Epithelial cell of esophagus (primary cell): Measurements from ENCODE around the gene HPCAL4.

ENCODE experiments used
- DNase-seq: peaks from one replicate; pipeline ENCODE4 v3.0.0; 2010; ENCODE audit warnings: low read depth
- H3K4me3 ChIP-seq: 2 replicates; pipeline ENCODE4 v1.5.1; 2011; ENCODE audit warnings: mild to moderate bottlenecking, low read length, control low read depth
- TF ChIP-seq, protein P1 (sequence below): IDR thresholded peaks from 2 replicates; pipeline ENCODE4 v1.5.1; 2011; ENCODE audit warnings: low read depth, mild to moderate bottlenecking, low read length, control low read depth, inconsistent platforms; ENCODE audit not compliant: insufficient read depth; ENCODE audit errors: missing control alignments

HPCAL4 gene

DNA sequence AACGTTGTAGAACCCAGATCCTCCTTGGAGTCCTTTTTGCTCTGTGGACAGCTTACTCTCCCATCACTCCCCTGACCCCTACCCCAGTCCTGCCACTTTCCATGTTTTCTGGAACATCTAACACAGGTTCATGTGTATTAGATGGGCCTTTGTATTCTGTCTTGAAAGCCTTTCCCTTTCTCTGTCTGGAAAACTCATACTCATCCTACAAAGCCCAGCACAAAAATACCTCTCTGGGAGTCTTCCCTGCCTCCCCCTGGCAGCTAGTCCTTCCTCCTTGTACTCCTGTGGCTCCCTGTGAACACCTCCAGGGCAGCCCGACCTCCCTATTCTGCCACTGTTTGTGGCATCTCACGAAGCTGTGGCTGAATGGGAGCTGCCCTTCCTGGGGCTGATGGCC, 44.0 kb downstream of the HPCAL4 start:
- TF ChIP-seq, protein P1, sequence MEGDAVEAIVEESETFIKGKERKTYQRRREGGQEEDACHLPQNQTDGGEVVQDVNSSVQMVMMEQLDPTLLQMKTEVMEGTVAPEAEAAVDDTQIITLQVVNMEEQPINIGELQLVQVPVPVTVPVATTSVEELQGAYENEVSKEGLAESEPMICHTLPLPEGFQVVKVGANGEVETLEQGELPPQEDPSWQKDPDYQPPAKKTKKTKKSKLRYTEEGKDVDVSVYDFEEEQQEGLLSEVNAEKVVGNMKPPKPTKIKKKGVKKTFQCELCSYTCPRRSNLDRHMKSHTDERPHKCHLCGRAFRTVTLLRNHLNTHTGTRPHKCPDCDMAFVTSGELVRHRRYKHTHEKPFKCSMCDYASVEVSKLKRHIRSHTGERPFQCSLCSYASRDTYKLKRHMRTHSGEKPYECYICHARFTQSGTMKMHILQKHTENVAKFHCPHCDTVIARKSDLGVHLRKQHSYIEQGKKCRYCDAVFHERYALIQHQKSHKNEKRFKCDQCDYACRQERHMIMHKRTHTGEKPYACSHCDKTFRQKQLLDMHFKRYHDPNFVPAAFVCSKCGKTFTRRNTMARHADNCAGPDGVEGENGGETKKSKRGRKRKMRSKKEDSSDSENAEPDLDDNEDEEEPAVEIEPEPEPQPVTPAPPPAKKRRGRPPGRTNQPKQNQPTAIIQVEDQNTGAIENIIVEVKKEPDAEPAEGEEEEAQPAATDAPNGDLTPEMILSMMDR: no peak
- DNase-seq: no peak
- H3K4me3 ChIP-seq: no peak overlapping the region

DNA sequence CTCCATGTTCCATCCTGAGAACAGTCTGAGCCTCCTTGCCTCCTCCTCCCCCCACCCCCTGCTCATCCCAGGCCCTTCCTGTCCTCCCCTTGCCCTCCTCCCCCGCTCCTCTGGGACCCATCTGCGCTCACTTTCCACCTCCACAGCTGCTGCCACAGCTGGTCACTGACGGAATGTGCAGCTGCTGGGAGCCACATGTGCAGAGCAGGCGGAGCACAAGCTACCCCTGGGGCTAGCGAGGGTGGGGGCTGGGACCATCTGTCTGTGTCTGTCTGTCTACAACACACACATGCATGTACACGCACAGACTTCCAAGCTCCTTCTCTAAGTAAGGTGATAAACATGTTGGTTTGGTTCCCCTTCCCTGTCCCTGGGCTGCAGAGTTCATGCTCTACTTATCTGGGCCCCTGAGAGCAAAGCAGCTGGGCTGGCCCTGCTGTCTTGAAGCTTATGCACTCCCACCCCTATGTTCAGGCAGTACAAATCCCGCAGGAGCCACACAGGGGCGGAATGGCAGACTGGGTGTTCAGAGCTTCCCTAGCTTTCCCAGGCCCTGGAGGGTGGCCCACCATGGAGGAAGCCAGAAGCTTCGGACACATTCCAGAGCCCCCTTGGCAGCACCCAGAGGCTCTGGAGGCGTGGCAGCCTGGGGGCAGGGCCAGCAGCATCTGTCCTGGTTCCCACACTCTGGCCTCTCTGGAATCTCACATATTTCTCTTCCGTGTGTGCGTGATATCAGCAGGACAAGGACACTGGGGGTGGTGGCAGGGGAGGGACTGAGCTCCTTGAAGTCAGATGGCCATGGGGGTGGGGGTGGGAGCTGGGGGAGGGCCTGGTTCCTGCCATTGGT, 44.8 kb downstream of the HPCAL4 start:
- DNase-seq: peak; percentile 63
- no peak overlapping the region for H3K4me3 ChIP-seq

DNA sequence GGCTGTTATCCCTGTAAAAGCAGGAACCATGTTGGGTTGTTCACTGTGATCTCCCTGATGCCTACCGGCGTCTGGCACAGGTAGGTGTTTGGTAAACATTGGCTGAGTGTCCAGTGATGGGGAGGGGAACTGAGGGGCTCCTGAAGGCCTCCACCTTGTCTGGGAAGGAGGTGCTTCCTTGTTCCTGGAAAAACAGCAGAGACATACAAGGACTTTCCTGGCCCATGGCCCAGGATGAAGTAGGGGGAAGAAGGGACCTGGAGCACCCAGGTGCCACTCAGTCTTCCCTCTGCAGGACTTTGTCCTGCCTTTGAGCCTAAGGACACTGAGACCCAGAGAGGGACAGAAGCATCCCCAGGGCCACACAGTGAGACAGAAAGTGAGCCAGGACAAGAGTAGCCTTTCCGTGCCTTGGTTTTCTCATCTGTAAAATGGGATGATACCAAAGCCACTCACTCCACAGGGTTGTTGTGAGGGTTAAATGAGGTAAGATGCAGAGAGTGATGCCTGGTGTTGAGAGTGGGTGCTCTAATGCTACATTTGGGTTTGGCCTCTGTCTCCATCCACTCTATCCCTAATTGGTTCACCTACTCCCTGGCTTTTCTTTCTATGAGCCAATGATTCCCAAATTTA, 45.7 kb downstream of the HPCAL4 start:
- no peak overlapping the region for H3K4me3 ChIP-seq
- TF ChIP-seq, protein P1: no peak
- no peak for DNase-seq

More for the DNA sequence above, 44.8 kb downstream of the HPCAL4 start:
- TF ChIP-seq, protein P1: no peak

DNA sequence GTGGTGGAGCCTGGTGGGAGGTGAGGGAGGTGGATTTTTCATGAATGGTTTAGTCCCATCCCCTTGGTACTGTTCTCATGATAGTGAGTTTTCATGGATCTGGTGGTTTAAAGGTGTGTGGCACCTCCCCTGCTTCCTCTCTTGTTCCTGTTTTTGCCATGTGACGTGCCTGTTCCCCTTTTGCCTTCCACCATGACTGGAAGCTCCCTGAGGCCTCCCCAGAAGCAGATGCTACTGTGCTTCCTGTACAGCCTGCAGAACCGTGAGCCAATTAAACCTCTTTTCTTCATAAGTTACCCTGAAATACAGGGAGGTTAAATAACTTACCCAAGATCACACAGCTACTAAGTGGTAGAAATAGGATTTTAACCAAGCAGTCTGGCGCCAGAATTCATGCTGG, 47.5 kb downstream of the HPCAL4 start:
- no peak for DNase-seq
- H3K4me3 ChIP-seq: no peak overlapping the region
- TF ChIP-seq, protein P1: no peak

DNA sequence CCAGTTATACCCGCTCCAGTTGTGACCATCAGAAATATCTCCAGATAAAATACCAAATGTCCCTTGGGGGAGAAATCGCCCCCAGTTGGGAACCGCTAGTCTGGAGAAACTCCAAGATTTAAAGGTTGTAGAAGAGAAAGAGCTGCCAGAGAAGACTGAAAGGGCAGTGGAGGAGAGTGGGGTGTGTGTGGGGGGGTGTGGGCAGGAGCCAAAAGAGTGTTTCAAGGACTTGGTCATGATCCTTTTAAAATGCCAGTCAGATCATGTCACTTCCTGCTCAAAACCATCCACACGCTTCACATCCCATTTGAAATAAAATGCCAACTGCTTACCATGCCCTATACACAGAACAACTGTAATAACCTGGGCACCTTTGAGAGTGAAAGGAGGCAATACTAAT, 48.4 kb downstream of the HPCAL4 start:
- TF ChIP-seq, protein P1: no peak
- DNase-seq: peak; percentile 32

DNA sequence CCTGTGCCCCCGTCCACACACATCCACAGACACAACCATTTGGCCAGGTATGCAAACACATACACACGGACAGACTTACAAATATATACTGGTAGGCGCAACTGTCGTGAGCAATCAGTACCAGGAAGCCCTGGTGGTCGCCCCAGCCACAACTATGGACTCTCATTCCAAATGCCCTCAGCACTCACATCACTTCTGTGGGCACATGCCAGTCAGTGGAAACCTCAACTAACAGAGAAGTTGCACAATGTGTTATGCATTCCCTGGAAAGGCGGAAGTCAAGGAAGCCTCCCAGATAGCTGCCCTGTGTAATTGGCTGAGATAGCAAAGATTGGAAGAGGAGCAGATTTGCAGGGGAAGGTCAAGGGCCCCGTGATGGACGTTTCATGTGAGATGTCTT, 50.4 kb downstream of the HPCAL4 start:
- no peak for DNase-seq
- TF ChIP-seq, protein P1: no peak
- H3K4me3 ChIP-seq: no peak overlapping the region

More for the DNA sequence above, 48.4 kb downstream of the HPCAL4 start:
- no peak overlapping the region for H3K4me3 ChIP-seq
